ENCODE measurements around the gene EEPD1. TPM values are rescaled to one million over a fixed set of nuclear protein-coding genes. Genes with fewer than 3 reads are reported as not detected.

Gene EEPD1
- total and polyA plus RNA-seq, 2 donors (not counting 3 experiments of a cell fraction or from before 2014, with no cell fraction given): 0.40 to 0.42 TPM

- Histone ChIP-seq H3K9me3 (replicated peaks; ENCODE audit: control insufficient read depth, insufficient read depth, low read length) (no peaks in the 10 kb centered on the region), H3K36me3 (ENCODE audit: control insufficient read depth in 2 of 2, extremely low read depth in 1 of 2, insufficient read depth in 2 of 2, low read length in 2 of 2) (no peaks in the 10 kb centered on the region), H3K4me1 (ENCODE audit: control insufficient read depth, extremely low read depth, insufficient read depth, low read length) (no peaks in the 10 kb centered on the region), H3K4me2 (ENCODE audit: insufficient read depth, low read length) (no peak overlapping the region), H4K20me1 (replicated peaks; ENCODE audit: control insufficient read depth, extremely low read depth, insufficient read depth, low read length) (no peaks in the 10 kb centered on the region), H3K9ac (replicated peaks; ENCODE audit: extremely low read depth, insufficient read depth, low read length) (no peak overlapping the region), H3K9me1 (replicated peaks; ENCODE audit: control insufficient read depth, extremely low read depth, insufficient read depth, low read length) (no peaks in the 10 kb centered on the region), H3K27me3 (ENCODE audit: control insufficient read depth in 2 of 2, insufficient read depth in 2 of 2, low read length in 2 of 2) (peaks cover 0 to 4% of the 10 kb centered on the region in 2 experiments), H3K4me3 (replicated peaks in 1 of 3; ENCODE audit: insufficient read depth in 1 of 3, low read depth in 1 of 3, low read length in 3 of 3) (no peak overlapping the region), H3K27ac (ENCODE audit: insufficient read depth, low read depth, low read length) (no peak overlapping the region), H2AFZ (ENCODE audit: low read depth, low read length) (no peak overlapping the region), H3K79me2 (ENCODE audit: control insufficient read depth, insufficient read depth, low read length) (no peaks in the 10 kb centered on the region)
- dilution Hi-C loops (cut with MboI; ENCODE audit: extremely low pct_ligation_motif_present, low sequenced_read_pairs) (no loop called here), intact Hi-C loops (cut with micrococcal nuclease) (loop anchor here (10.0 kb wide), 1 partner anchor 218 kb away; no protein-coding TSS in a partner anchor)
- DNase-seq (ENCODE audit: low read depth, low spot score) (no peak), FAIRE-seq (no peak)
- ChIA-PET CTCF (interaction anchor here (0.6 to 1.2 kb wide), 4 partner anchors 12 to 217 kb away, joined by 3 to 4 read pairs (median 3); no protein-coding TSS in a partner anchor), POLR2A (no interaction called here)
- TF ChIP-seq POLR2A (IDR thresholded peaks at IDR 0.05; ENCODE audit: low read depth, low read length): no peak
- TF ChIP-seq MAX (IDR thresholded peaks at IDR 0.05; ENCODE audit: insufficient read depth, insufficient read length): no peak
- no peak for TF ChIP-seq EZH2 (IDR thresholded peaks at IDR 0.05; ENCODE audit: borderline replicate concordance, low read depth, low read length, severe bottlenecking)
- no peak for TF ChIP-seq GATA2 (IDR thresholded peaks at IDR 0.05; ENCODE audit: insufficient read depth, insufficient read length, low read depth, low read length)
- TF ChIP-seq CTCF (IDR thresholded peaks at IDR 0.05; ENCODE audit: extremely low read depth in 1 of 2, insufficient read depth in 1 of 2, low read depth in 1 of 2, low read length in 2 of 2): no peak
- BruUV-seq (replicated peaks): no TSS peak
Observed at GRCh38 chr7:36202398-36202797, 49.3 kb downstream of the EEPD1 start.
